PC-9 (cell line): Measurements from ENCODE around the gene ADAMTSL1.

Source experiments
- EZH2 ChIP-seq: fragments of 200-600 bp; sonication (generic); IDR thresholded peaks from 2 replicates; pipeline ENCODE4 v1.8.0; 2017; ENCODE audit warnings: antibody characterized with exemption, low read depth
- TF ChIP-seq, protein P1 (sequence below): fragments of 200-600 bp; sonication (generic); conservative IDR thresholded peaks from 2 replicates; pipeline ENCODE4 v1.6.1; 2017; ENCODE audit warnings: mixed run types, antibody characterized with exemption, mild to moderate bottlenecking, moderate library complexity

DNA sequence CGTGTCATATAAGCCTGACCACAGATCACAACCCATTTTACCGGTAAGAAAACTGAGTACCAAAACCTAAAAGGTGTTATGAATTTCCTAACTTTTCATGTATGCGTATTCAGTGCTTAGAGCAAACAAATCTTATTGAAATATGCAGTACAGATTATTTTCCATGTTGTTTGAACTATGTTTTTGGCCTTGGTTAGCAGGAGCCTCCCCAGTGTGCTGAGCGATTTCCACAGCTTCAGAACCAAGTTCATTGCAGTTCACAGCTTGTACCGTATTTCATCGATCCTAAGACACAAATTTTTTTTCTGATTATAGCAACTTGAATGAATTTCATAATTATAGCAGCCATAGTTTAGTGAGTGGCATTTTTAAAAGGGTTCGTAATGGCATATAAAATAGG, 13.7 kb downstream of the ADAMTSL1 start:
- TF ChIP-seq, protein P1, sequence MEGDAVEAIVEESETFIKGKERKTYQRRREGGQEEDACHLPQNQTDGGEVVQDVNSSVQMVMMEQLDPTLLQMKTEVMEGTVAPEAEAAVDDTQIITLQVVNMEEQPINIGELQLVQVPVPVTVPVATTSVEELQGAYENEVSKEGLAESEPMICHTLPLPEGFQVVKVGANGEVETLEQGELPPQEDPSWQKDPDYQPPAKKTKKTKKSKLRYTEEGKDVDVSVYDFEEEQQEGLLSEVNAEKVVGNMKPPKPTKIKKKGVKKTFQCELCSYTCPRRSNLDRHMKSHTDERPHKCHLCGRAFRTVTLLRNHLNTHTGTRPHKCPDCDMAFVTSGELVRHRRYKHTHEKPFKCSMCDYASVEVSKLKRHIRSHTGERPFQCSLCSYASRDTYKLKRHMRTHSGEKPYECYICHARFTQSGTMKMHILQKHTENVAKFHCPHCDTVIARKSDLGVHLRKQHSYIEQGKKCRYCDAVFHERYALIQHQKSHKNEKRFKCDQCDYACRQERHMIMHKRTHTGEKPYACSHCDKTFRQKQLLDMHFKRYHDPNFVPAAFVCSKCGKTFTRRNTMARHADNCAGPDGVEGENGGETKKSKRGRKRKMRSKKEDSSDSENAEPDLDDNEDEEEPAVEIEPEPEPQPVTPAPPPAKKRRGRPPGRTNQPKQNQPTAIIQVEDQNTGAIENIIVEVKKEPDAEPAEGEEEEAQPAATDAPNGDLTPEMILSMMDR, result no peak
- no peak for TF ChIP-seq EZH2
